SIG-M5 (cell line): ENCODE results near the gene ATP2B2.

Experiments used
- DNase-seq: peaks from one replicate; lab custom pipeline; 2025; lab: John Stamatoyannopoulos, UW

Gene ATP2B2

GRCh38 chr3:10493202-10493589, 12.2 kb downstream of the ATP2B2 start:
- no peak for DNase-seq

DNA sequence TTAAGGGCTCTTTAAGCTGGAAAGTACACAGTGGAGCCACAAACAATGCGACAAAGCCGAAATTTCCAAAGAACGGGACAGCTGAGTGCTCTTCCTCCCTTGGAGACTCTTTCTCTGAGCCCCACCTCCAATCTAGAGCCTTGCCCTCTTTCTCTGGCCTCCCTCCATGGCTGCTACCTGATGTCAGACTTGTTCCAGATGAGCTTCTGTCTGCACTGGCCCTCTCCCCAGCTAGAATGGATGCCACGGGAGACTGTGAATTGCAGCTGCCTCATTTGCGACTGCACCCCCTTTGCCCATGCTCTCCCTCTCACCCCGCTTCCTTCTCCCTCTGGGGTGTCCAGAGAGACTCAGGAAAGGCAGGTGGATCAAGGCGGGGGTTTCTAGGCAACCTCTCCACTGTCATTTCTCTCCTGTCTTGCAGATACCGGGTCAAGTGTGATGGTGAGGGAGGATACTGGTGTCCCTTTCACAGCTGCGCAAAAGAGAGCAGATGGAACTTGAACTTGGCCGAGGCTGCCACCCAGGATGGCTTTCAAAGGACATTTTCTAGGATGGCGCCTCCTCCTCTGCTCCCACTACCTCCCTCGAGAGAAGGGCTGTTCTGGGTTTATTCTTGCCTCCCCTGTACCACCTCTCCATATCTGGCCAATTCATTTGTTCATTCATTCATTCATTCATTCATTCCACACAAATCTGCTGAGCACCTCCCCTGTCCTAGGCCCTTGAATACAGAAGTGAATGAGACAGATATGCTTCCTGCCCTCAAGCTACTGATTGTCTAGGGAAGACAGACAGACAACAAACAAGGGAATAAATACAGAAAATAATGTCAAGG, 12.8 kb downstream of the ATP2B2 start:
- DNase-seq, result no peak

DNA sequence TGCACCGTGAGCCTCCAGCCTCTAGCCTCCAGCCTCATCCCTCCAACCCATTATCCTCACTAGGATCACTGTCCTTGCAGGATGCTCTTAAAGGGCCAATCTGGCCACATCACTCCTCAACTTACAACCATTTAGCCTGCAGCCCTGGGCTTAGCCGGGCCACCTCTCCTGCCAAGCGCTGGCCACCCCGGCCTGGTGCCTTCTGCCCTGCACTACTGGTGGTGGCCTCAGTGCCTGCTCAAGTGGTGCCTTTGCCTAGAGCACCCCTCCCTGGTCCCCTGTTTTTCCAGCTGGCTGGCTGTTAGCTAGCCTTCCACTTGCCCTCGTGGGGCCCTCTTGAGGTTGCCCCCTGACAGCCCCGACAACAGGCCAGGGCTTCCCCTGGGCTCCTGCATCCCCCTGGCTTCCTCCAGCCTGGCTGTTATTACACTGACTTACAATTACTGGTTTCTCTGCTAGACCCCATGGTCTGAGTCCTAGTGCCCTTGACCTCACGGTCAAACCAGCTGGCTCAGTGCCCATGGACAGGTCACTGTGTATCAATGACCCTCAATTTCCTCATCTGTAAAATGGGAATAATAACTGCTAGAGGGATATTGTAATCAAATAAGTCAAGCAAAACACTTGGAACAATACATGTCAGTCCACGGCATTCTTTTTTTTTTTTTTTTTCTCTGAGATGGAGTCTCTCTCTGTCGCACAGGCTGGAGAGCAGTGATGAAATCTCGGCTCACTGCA, 15.5 kb downstream of the ATP2B2 start:
- no peak for DNase-seq

DNA sequence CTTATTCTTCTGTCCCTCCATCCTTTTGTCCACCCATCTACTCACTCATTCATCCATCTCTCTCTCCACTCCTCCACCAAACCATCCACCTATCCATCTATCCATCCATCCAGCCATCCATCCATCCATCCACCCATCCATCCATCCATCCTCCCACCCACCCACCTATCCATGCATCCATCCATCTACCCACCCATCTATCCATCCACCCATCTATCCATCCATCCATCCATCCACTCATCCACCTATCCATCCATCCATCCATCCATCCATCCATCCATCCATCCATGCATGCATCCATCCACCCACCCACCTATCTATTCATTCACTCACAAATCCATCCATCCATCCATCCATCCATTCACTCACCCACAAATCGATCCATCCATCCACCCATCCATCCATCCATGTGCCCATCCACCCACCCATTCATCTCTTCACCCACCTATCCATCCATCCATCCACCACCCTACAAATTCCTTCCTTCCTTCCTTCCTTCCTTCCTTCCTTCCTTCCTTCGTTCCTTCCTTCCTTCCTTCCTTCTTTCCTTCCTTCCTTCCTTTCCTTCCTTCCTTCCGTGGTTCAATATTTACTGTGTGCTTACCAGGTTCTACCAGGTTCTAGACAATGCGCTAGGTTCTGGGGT, 17.3 kb downstream of the ATP2B2 start:
- DNase-seq, result no peak

DNA sequence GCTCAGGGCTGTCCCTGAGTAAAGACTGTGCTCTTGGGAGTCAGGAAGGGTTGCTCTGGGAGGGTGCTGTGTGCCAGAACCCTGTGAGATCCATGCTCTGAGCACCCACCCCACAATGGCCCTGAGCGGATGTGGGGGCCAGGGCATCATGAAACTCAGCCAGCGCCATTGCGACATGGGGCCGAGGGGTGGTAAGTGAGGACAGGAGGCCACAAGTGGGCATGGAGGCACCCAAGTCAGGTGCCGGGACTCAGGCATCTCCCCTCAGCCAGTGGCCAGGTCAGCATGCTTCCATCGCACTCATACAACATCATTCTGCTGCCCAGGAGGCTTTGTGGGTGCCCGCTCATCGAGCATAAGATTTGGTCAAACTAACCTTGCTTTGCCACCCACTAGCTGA, 19.6 kb downstream of the ATP2B2 start:
- DNase-seq, result no peak

- DNase-seq, result no peak
Observed at GRCh38 chr3:10485380-10485779, 20.0 kb downstream of the ATP2B2 start.

GRCh38 chr3:10484709-10485108, 20.7 kb downstream of the ATP2B2 start:
- DNase-seq, result no peak

- no peak for DNase-seq
Observed at GRCh38 chr3:10483686-10484345, 21.6 kb downstream of the ATP2B2 start.

- DNase-seq, result no peak
Observed at GRCh38 chr3:10483364-10483675, 22.1 kb downstream of the ATP2B2 start.

DNA sequence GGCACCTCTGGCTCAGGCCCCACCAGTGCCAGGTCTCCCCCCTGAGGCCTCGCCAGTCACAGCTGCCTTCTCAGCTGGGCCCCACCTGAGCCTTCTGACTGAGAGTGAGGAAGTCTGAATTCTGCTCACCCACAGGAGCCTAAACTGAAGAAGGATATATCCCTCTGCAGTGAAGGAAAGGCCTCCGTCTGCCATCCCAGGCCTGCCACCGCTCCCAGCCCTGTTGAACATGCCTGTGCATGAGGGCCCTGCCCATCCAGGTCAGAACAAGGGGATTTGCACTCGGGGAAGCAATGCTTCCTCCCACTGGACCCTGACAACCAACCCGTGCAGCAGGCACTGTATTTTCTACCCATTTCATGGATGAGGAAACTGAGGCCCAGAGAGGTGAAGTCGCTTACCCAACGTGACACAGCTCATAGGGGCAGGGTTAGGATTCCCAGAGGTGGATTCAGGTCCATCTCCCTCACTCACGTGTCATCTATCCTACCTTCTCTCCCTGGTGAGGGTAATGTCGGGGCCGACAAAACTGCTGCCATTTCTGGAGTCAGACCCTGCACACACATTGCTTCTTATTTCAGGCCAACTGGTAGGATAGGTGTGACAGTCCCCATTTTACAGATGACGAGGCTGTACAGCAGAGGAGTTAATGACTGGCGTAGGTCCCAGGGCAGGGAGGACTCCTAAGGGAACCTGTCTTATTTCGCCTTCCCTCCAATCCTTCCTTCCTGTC, 22.6 kb downstream of the ATP2B2 start:
- DNase-seq, result no peak

GRCh38 chr3:10480871-10481378, 24.5 kb downstream of the ATP2B2 start:
- DNase-seq, result no peak

- no peak for DNase-seq
Observed at GRCh38 chr3:10479311-10479710, 26.1 kb downstream of the ATP2B2 start.

DNA sequence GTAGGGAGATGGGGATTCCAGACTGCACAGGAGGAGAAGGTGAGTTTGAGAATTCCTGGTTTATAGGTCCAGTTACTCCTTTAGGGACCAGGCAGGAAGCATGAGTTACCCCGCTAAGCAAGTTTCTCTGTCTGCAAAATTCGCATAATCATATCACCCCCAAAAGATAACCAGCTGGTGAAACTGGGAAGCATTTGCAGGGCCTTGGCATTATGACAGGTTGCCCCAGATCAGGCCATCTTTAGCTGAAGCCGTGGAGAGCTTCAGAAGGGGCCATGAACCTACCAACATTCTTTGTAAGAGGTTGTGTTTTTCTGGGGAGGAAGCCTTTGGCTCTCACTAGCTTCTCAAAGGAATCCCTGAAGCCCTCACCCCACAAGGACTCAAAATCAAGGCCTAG, 29.4 kb downstream of the ATP2B2 start:
- DNase-seq, result no peak

DNA sequence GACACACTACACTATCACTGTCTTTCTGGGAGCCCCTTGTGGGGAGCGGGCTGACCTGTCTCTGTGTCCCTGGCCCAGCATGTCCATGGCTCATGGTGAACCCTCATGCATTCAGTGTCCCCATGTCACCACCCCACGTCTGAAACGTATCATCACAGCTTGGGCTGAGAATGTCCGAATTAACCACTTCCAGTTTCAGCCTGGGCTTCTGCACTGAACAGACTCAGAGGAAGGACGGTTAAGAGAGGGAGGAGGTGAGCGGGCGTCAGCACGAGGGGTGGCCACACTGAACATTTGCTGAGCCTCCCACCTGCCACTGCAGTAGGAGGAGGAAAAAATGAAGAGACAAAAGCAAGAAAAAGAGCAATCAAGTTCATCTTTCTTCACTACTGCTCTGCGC, 30.5 kb downstream of the ATP2B2 start:
- DNase-seq, result no peak

DNA sequence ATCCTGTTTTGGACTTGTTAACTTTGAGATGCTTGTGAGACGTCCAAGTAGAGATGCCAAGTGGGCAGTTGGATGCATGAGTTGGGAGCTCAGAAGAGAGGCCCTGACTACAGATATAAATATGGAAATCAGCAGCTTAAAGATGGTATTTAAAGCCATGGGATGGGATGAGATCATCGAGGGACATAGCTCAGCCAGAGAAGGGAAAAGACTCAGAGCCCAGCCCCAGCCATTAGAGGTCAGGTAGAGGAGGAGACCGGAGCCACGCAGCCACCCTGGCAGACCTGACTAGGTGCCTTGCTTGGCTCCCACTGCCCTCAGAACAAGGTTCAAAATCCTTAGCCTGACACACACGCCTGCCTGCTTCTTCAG, 31.1 kb downstream of the ATP2B2 start:
- DNase-seq, result no peak

DNA sequence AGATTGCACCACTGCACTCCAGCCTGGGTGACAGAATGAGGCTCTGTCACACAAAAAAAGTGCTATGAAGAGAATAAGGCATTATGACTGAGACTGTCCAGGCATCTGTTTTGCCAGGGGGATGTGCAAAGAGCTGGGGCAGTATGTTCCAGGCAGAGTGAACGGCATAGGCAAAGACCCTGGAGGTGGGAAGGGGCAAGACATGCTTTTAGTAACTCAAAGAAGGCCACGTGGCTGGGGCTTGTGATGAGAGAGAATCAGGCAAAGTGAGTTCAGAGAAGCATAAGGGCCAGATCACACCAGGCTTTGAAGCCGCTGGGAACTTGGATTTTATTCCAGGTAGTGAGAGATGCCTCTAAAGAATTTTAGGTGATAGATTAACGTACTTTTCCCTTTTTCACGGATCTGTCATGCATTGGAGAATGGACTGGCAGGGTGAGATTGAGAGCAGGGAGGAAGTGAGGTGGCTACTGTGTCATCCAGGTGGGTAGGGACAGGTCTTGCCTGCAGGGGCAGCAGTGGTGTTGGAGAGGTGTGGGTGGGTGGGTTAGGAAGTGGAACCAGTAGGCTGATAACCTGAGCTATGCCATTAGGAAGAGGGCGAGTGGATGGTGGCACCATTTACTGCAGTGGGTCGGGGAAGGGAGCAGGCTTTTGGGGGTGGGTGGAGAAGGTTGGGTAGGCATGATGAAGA, 31.7 kb downstream of the ATP2B2 start:
- DNase-seq, result no peak

GRCh38 chr3:10472877-10473440, 32.4 kb downstream of the ATP2B2 start:
- no peak for DNase-seq

DNA sequence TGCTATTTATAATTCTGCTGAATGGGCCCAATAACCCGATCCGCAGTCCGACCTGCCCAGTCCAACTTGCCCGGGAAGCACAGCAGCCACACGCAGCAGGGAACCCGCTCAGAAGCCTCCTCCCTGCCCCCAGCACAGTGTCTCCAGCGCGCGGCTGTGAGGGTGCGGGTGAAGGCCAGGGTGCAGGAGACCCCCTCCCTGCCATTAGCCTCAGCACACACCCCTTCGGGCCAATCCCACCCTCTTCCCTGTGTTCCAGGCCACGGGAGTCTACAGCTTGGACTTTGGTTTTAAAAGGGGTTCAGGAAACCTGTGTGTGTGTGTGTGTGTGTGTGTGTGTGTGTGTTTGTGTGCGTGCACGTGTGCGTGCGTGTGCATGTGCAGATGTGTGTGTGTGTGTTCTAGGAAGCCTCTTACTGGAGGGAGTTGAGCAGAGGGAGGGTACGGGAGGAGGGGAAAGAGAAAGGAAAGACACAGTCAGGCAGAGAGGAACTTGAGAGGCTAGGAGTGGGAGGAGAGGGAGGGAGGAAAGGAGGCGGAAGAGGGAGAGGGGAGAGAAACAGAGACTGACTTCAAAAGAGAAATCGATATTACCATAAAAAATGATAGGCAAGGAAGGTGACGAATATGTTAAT, 34.2 kb downstream of the ATP2B2 start:
- DNase-seq, result no peak

- DNase-seq, result no peak
Observed at GRCh38 chr3:10470120-10471053, 35.0 kb downstream of the ATP2B2 start.
